GM21390 (cell line): Measurements from ENCODE around the gene ISG15.
"Not testable (repeated sequence)": the region's sequence is repeated elsewhere in the genome, so short reads cannot be mapped to it uniquely, and the experiment has no call there.

Experiments
- ATAC-seq: cut with Tn5 transposase; IDR thresholded peaks from one replicate; pipeline ENCODE4 v1.9.1; 2021; ENCODE audit not compliant: unreplicated experiment

The ISG15 gene

GRCh38 chr1:1011396-1011949, 1.8 kb upstream of the ISG15 start:
- no peak for ATAC-seq

- peak; percentile 4 for ATAC-seq
These were observed 577 bp upstream of the ISG15 start for GRCh38 chr1:1012736-1013104.

- ATAC-seq = no peak
These were observed 788 bp downstream of the ISG15 start for GRCh38 chr1:1013922-1014648.

- no peak for ATAC-seq
These were observed 1.7 kb downstream of the ISG15 start for GRCh38 chr1:1014799-1015681.

GRCh38 chr1:1017397-1018320, 4.4 kb downstream of the ISG15 start:
- ATAC-seq = not testable (repeated sequence)

- not testable (repeated sequence) for ATAC-seq
These were observed 5.0 kb downstream of the ISG15 start for GRCh38 chr1:1018321-1018685.

GRCh38 chr1:1019122-1019999, 6.1 kb downstream of the ISG15 start:
- peak; percentile 56 for ATAC-seq

GRCh38 chr1:1020000-1020404, 6.7 kb downstream of the ISG15 start, which contains the start of gene AGRN:
AGRN (plus strand) TSS chr1:1020120; CDS start chr1:1020173, 53 bp downstream.
- peak; percentile 29 for ATAC-seq

GRCh38 chr1:1020415-1021009, 7.2 kb downstream of the ISG15 start:
- peak; percentile 11 for ATAC-seq

GRCh38 chr1:1021010-1021919, 8.0 kb downstream of the ISG15 start:
- ATAC-seq = no peak

GRCh38 chr1:1021920-1022259, 8.6 kb downstream of the ISG15 start:
- no peak for ATAC-seq

GRCh38 chr1:1022302-1023009, 9.2 kb downstream of the ISG15 start:
- no peak for ATAC-seq

- ATAC-seq = no peak
These were observed 10.4 kb downstream of the ISG15 start for GRCh38 chr1:1023700-1024099.

GRCh38 chr1:1024149-1024770, 11.0 kb downstream of the ISG15 start:
- no peak for ATAC-seq

GRCh38 chr1:1024771-1025699, 11.7 kb downstream of the ISG15 start:
- no peak for ATAC-seq

- ATAC-seq = no peak
These were observed 12.4 kb downstream of the ISG15 start for GRCh38 chr1:1025730-1026129.
